ENCODE data around the gene RNF183. TPM values are rescaled to one million over a fixed set of nuclear protein-coding genes. Genes with fewer than 3 reads are reported as not detected.
A peak's percentile ranks its signal among the peaks of the same experiment; 100 is the strongest.

The RNF183 gene
- total and polyA plus RNA-seq, 9 of the 15 experiments (the other 6 are each of a cell fraction or from before 2014, with no cell fraction given): 0.04 to 2.0 (median 0.16) TPM; not detected in 5

GRCh38 chr9:113343732-113344231 lies 40.6 kb upstream of the RNF183 start (continued):
- TF ChIP-seq ZNF639 (CRISPR knock-in tag; conservative IDR thresholded peaks at IDR 0.05 in 1 of 2, IDR thresholded peaks at IDR 0.05 in 1 of 2) (peak in 1 of 2 experiments; percentile 40; a peak in 1 of 4 replicates), PATZ1 (CRISPR knock-in tag; IDR thresholded peaks at IDR 0.05; ENCODE audit: borderline replicate concordance) (no peak), JUND (IDR thresholded peaks at IDR 0.05; ENCODE audit: borderline replicate concordance, low read depth, low read length) (peak; percentile 39; the same call in 1 of the 2 replicates), JUND (tag; IDR thresholded peaks at IDR 0.05; ENCODE audit: borderline replicate concordance, low read depth, low read length) (peak; percentile 11; the same call in 1 of the 3 replicates), NR4A1 (CRISPR knock-in tag; IDR thresholded peaks at IDR 0.05) (no peak), NR4A1 (tag; IDR thresholded peaks at IDR 0.05) (peak; percentile 60; the same call in 1 of the 2 replicates), ZNF253 (CRISPR knock-in tag; conservative IDR thresholded peaks at IDR 0.05) (no peak), KDM2B (CRISPR knock-in tag; IDR thresholded peaks at IDR 0.05) (no peak), REST (IDR thresholded peaks at IDR 0.05; ENCODE audit: borderline replicate concordance) (peak; percentile 95), REST (CRISPR knock-in tag; IDR thresholded peaks at IDR 0.05; ENCODE audit: low read depth) (no peak), ZBTB11 (CRISPR knock-in tag; IDR thresholded peaks at IDR 0.05) (peak in 1 of 3 experiments; percentile 80; a peak in 2 of 6 replicates)
